Duodenal mucosa (tissue), 2 donors: ENCODE measurements around the gene PDE6C.

Source experiments
- H3K27ac ChIP-seq: one replicate; pipeline ENCODE4 v1.7.0; 2013; ENCODE audit warnings: low read depth, low read length
- H3K27me3 ChIP-seq, 2 donors: one replicate each; pipeline ENCODE4 v1.7.0; 2013; ENCODE audit warnings: low read length in 2 of 2, control low read depth in 1 of 2; ENCODE audit not compliant: insufficient read depth in 2 of 2, control insufficient read depth in 1 of 2
- H3K36me3 ChIP-seq, 2 donors: one replicate each; pipeline ENCODE4 v1.7.0; 2013; ENCODE audit warnings: low read length in 2 of 2, control low read depth in 1 of 2; ENCODE audit not compliant: insufficient read depth in 2 of 2, control insufficient read depth in 1 of 2
- H3K4me1 ChIP-seq, 2 donors: one replicate each; pipeline ENCODE4 v1.7.0; 2013; ENCODE audit warnings: low read length in 2 of 2, control low read depth in 1 of 2; ENCODE audit not compliant: insufficient read depth in 2 of 2, control insufficient read depth in 1 of 2
- H3K4me3 ChIP-seq, 2 donors: one replicate each; pipeline ENCODE4 v1.7.0; 2013; ENCODE audit warnings: low read length in 2 of 2, low read depth in 1 of 2
- H3K9ac ChIP-seq, 2 donors: one replicate each; pipeline ENCODE4 v1.7.0; 2013; ENCODE audit warnings: low read length in 2 of 2, low read depth in 1 of 2
- H3K9me3 ChIP-seq, 2 donors: one replicate each; pipeline ENCODE4 v1.7.0; 2013; ENCODE audit warnings: low read length in 2 of 2, control low read depth in 1 of 2; ENCODE audit not compliant: control insufficient read depth in 1 of 2

PDE6C gene

DNA sequence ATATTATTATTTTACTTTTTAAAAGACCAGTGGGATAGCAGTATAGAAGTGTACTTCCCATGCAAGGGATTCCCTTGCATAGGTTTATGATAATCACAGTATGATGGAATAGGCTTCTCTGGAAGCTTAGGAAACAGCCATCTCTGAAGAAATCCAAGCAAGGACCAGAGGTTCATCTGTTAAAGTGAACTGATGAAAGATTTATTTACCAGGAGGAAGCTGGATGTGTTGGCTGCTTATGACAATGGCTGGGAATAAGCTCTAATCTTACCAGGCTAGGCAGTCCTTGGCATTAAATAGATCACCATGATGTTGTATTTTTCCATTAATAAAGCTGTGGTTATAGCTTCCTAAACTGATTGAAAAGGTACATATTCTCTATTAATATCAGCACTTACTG is 58.0 kb downstream of the PDE6C start:
- Histone ChIP-seq H3K27ac (no peak overlapping the region), H3K27me3 (no peaks in the 10 kb centered on the region), H3K36me3 (peaks cover 9 to 19% of the 10 kb centered on the region in 2 donors), H3K4me1 (no peaks in the 10 kb centered on the region), H3K9me3 (no peaks in the 10 kb centered on the region), H3K9ac (no peak overlapping the region), H3K4me3 (no peak overlapping the region)

DNA sequence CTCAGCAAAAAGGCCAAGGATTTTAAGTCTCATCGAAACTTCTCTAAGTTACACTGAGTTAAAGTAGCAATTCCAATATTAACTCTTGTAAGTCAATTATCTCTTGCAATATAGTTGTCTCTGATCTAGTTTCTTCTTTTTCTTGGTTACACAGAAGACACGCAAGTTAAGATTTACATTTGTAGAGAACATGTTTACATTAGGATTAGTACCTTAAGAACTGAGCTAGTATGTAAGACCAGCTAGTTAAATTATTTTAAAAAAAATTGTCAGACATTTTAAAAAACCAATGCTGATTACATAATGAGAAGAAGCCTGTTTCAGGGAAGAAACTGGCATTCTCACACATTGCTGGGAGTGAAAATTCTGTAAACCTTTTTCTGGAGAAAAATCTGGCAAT is 58.7 kb downstream of the PDE6C start:
- no peaks in the 10 kb centered on the region for H3K4me1 ChIP-seq
- H3K36me3 ChIP-seq = peaks cover 9 to 19% of the 10 kb centered on the region in 2 donors
- no peak overlapping the region for H3K4me3 ChIP-seq
- H3K9me3 ChIP-seq = no peaks in the 10 kb centered on the region
- no peaks in the 10 kb centered on the region for H3K27me3 ChIP-seq
- H3K9ac ChIP-seq = no peak overlapping the region
- no peak overlapping the region for H3K27ac ChIP-seq

DNA sequence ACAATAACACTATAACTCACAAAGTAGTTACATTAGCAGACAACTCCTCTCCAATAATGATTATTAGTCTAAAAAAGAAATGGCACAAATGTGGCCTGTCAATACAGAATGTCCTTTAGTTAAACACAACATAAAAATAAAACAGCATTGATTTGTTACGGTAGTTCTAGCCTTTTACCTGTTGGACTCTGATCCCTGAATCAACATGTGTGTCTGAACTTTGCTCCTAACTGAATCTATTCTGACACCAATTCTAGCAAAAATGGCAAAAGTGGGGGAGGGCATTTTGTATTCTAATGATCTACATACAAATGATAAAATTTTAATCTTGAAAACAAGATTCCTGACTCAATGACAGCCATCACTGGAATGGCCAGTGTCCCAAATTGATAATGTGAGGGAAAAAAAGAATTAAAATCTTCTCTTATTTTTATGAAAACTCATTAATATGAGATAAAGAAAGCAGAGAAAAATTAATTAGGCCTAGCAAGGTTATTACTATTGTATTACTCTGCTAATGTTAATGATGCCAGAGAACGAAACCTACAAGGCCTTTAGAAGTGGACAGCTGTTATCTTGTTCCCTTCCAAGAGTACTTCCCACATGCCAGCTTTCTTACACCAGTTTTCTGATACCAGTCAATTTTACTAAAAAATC is 59.8 kb downstream of the PDE6C start:
- Histone ChIP-seq H3K9ac (no peak overlapping the region), H3K27ac (no peak overlapping the region), H3K4me1 (no peaks in the 10 kb centered on the region), H3K9me3 (no peaks in the 10 kb centered on the region), H3K27me3 (no peaks in the 10 kb centered on the region), H3K4me3 (no peak overlapping the region), H3K36me3 (peaks cover 7 to 19% of the 10 kb centered on the region in 2 donors)

DNA sequence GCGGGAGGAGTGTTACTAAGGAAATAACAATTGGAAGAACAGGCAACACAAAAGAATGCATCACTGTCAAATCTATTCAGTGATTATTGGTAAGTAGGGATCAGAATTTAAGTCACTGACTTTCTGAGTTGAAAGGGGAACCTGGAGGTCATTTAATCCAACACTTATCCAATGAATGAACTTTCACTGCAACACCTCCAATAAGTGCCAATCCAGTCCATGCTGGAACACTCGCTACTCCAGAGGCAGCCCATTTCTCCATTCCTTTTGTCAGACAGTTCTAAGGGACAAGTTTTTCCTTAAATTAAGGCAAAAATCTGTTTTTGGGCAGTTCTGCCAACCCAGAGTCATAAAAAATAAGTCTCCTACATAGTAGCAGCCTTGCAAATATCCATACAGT is 60.6 kb downstream of the PDE6C start:
- H3K4me1 ChIP-seq = no peaks in the 10 kb centered on the region
- no peaks in the 10 kb centered on the region for H3K27me3 ChIP-seq
- H3K27ac ChIP-seq = no peak overlapping the region
- H3K4me3 ChIP-seq = no peak overlapping the region
- H3K9me3 ChIP-seq = no peaks in the 10 kb centered on the region
- H3K9ac ChIP-seq = no peak overlapping the region
- peaks cover 4 to 24% of the 10 kb centered on the region in 2 donors for H3K36me3 ChIP-seq

DNA sequence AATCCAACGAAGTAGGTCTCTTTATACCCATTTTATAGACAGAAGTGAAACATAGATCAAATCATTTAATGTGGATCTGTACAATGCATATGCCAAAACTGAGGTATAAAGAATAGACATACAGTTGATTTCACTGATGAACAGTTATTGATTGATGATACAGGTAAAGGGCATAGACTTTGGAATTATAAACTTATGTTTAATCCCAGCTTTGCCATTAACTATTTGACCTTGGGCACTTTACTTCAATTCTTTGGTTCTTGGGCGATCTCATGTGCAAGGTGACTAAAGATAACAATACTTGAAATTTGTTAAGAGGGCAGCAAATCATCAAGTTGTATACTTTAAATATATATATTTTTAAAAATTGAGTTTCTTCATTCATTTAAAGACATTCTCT is 61.5 kb downstream of the PDE6C start:
- Histone ChIP-seq H3K36me3 (peaks cover 0 to 30% of the 10 kb centered on the region in 2 donors), H3K4me3 (no peak overlapping the region), H3K9ac (no peak overlapping the region), H3K9me3 (no peaks in the 10 kb centered on the region), H3K27ac (no peak overlapping the region), H3K27me3 (no peaks in the 10 kb centered on the region), H3K4me1 (no peaks in the 10 kb centered on the region)

DNA sequence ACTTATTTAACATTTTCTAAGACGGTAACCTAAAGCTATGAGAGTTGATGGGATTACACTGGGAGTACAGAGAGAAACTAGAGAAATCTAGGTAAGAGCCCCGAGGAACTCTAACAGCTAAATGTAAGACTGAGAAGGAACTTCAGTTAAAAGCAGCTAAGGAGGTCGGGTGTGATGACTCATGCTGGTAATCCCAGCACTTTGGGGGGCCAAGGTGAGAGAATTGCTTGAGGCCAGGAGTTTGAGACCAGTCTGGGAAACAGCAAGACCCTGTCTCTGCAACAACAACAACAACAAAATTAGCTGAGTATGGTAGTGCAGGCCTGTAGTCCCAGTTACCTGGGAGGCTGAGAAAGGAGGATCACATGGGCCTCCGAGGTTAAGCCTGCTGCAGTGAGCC is 66.0 kb downstream of the PDE6C start:
- Histone ChIP-seq H3K36me3 (peaks cover 0 to 32% of the 10 kb centered on the region in 2 donors), H3K9ac (no peak overlapping the region), H3K9me3 (no peaks in the 10 kb centered on the region), H3K4me3 (no peak overlapping the region), H3K4me1 (peaks cover 0 to 3% of the 10 kb centered on the region in 2 donors), H3K27ac (no peak overlapping the region), H3K27me3 (no peaks in the 10 kb centered on the region)

DNA sequence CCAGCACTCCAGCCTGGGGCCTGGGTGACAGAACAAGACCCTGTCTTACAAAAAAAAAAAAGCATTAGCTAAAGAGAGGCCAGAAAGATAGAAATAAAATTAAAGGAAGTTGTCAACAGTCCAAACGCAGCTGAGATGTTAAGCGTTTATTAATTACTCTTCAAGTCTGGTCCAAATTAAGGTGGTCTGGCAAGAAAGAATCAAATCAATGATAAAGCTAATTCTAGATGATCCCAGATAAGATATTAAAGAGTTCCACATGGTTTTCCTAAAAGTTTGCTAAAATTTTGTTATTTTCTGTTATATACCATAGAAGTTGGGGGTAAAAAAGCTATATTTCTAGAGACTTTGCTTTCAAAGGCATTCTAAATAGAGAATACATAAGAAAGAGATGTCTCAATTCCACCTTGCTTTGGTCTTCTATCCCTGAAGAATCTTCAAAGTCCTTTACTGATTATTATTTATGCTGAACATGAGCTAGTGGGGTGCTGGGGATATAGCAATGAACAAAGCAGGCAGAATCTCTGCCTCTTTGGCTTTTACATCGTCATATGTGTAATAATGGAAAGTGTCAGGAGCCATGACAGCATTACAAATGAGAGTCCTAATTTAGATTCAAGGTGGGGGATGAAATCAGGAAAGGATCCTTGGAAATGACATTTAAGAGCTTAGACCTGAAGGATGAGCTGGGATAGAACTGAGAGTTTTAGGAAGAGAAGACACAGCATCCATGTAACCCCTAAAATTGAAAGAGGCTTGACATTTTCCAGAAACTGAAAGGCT is 66.7 kb downstream of the PDE6C start:
- no peak overlapping the region for H3K27ac ChIP-seq
- H3K9ac ChIP-seq = no peak overlapping the region
- peaks cover 0 to 3% of the 10 kb centered on the region in 2 donors for H3K4me1 ChIP-seq
- H3K36me3 ChIP-seq = peaks cover 0 to 27% of the 10 kb centered on the region in 2 donors
- no peak overlapping the region for H3K4me3 ChIP-seq
- no peaks in the 10 kb centered on the region for H3K27me3 ChIP-seq
- no peaks in the 10 kb centered on the region for H3K9me3 ChIP-seq

DNA sequence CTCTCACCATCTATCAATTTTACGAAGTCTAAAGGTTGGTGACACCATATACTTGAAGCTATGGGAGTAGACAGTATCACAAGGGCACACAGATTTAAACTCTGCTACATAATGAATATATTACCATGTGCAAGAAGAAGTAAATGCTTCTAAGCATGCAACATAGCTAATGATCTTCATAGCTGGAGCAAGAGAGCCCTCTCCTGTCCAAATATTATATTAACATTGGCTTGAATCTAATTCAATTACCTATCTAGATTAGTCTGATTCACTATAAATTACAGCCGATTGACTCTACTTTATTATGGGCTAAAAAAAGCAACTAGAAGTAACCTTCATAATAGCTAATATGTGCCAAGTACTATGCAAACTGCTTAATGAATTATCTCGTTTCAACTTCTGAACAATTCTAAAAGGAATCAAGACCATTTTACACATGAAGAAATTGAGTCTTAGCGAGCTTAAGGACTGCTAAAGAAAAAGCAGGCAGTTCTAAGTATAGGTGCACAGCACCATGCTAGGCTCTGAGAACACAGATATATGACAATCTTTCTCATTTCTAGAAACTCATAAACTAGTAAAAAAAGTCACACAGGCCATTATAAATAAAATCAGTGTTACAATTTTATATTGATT is 68.2 kb downstream of the PDE6C start:
- no peak overlapping the region for H3K9ac ChIP-seq
- H3K9me3 ChIP-seq = no peaks in the 10 kb centered on the region
- no peak overlapping the region for H3K4me3 ChIP-seq
- H3K27ac ChIP-seq = no peak overlapping the region
- H3K4me1 ChIP-seq = peaks cover 0 to 3% of the 10 kb centered on the region in 2 donors
- H3K27me3 ChIP-seq = no peaks in the 10 kb centered on the region
- peaks cover 0 to 27% of the 10 kb centered on the region in 2 donors for H3K36me3 ChIP-seq

DNA sequence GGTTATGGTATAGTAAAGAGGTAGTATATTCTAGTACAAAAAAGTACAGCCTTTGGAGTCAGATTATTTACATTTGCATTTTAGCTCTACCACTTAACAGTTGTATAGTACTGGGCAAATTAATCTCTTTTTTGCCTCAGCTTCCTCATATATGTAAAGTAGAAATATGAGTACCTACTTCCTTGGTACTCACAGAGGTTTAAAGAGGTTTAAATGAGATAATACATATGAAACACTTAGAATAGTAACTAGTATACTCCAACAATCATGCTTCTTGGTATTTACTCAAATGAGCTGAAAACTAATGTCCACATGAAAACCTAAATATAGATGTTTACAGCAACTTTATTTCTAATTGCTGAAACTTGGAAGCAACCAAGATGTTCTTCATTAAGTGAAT is 75.4 kb downstream of the PDE6C start:
- H3K9ac ChIP-seq = no peak overlapping the region
- no peaks in the 10 kb centered on the region for H3K4me1 ChIP-seq
- H3K27ac ChIP-seq = no peak overlapping the region
- H3K4me3 ChIP-seq = no peak overlapping the region
- H3K27me3 ChIP-seq = no peaks in the 10 kb centered on the region
- no peaks in the 10 kb centered on the region for H3K9me3 ChIP-seq
- H3K36me3 ChIP-seq = peaks cover 0 to 10% of the 10 kb centered on the region in 2 donors

DNA sequence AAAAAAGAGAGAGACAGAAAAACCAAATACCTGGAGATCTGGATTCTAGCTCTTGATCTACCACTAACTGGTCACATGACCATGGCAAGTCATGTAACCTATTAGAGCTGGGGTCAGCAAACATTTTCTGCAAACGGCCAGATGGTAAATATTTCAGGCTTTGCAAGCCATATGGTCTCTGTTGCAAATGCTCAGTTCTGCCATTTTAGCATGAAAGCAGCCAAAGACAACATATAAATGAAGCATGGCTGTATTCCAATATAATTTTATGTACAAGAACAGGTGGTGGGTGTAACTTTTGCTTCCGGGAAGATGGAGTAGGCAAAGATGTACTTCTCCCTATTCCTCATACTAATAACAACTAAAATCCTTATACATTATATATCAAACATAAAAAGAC is 83.4 kb downstream of the PDE6C start:
- Histone ChIP-seq H3K4me3 (no peak overlapping the region), H3K27me3 (no peaks in the 10 kb centered on the region), H3K9me3 (no peaks in the 10 kb centered on the region), H3K9ac (no peak overlapping the region), H3K27ac (no peak overlapping the region), H3K36me3 (peaks cover 7 to 34% of the 10 kb centered on the region in 2 donors), H3K4me1 (no peaks in the 10 kb centered on the region)
